GM12874 (cell line): Measurements from ENCODE around the gene GPR42.

Experiments used
- TF ChIP-seq, protein P1 (sequence below): IDR thresholded peaks from 2 replicates; pipeline ENCODE4 v1.5.1; 2011; ENCODE audit warnings: low read depth, mild to moderate bottlenecking, control low read depth, low read length, moderate library complexity; ENCODE audit not compliant: insufficient read depth

Gene GPR42

GRCh38 chr19:35408284-35409171, 37.7 kb downstream of the GPR42 start:
- TF ChIP-seq, protein P1, sequence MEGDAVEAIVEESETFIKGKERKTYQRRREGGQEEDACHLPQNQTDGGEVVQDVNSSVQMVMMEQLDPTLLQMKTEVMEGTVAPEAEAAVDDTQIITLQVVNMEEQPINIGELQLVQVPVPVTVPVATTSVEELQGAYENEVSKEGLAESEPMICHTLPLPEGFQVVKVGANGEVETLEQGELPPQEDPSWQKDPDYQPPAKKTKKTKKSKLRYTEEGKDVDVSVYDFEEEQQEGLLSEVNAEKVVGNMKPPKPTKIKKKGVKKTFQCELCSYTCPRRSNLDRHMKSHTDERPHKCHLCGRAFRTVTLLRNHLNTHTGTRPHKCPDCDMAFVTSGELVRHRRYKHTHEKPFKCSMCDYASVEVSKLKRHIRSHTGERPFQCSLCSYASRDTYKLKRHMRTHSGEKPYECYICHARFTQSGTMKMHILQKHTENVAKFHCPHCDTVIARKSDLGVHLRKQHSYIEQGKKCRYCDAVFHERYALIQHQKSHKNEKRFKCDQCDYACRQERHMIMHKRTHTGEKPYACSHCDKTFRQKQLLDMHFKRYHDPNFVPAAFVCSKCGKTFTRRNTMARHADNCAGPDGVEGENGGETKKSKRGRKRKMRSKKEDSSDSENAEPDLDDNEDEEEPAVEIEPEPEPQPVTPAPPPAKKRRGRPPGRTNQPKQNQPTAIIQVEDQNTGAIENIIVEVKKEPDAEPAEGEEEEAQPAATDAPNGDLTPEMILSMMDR: no peak

GRCh38 chr19:35409191-35409590, 38.3 kb downstream of the GPR42 start:
- TF ChIP-seq, protein P1: no peak

DNA sequence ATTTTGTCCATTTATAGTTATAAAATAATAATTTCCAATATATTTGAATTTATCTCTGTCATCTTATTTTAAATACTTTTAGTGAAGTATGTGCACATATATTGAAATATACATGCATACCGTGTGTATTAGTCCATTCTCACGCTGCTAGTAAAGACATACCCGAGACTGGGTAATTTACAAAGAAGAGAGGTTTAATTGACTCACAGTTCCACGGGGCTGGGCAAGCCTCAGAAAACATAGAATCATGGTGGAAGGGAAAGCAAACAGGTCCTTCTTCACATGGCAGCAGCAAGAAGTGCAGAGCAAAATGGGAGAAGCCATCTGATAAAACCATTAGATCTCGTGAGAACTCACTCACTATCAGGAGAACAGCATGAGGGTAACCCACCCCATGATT, 39.6 kb downstream of the GPR42 start:
- TF ChIP-seq, protein P1: no peak

DNA sequence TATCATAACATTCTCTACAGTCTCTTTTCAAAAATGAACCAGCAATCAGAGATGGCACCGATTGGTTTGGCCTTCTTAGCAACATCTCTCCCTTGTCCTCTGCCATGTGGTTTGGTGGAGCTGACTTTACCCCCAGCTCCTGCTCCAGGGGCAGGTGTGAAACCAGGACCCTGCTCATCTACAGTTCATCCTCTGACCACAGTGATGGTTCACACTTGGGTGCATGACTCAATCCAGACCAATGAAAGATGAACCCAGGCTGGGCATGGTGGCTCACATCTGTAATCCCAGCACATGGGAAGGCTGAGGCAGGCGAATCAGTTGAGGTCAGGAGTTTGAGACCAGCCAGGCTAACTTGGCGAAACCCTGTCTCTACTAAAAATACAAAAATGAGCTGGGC, 43.6 kb downstream of the GPR42 start:
- TF ChIP-seq, protein P1: no peak

DNA sequence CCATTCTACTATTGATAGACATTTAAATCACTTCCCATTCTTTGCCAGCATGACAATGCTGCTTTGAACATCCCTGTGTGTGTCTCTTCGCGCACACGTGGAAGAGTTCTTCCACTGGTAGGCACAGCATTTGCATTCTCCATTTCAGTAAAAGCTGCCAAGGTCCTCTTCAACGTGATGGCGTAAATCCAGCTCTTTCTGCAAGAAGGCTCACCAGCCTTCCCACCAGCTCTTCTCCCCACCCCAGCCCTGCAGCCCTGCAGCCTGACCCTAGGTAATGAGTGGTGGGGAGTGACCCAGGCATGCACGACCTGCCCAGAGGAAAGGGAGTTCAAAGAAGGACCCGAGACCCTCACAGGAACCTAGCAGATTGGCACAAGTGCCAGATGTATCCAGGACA, 45.5 kb downstream of the GPR42 start:
- TF ChIP-seq, protein P1: no peak

- TF ChIP-seq, protein P1: no peak
Observed at GRCh38 chr19:35417278-35417677, 46.4 kb downstream of the GPR42 start.

DNA sequence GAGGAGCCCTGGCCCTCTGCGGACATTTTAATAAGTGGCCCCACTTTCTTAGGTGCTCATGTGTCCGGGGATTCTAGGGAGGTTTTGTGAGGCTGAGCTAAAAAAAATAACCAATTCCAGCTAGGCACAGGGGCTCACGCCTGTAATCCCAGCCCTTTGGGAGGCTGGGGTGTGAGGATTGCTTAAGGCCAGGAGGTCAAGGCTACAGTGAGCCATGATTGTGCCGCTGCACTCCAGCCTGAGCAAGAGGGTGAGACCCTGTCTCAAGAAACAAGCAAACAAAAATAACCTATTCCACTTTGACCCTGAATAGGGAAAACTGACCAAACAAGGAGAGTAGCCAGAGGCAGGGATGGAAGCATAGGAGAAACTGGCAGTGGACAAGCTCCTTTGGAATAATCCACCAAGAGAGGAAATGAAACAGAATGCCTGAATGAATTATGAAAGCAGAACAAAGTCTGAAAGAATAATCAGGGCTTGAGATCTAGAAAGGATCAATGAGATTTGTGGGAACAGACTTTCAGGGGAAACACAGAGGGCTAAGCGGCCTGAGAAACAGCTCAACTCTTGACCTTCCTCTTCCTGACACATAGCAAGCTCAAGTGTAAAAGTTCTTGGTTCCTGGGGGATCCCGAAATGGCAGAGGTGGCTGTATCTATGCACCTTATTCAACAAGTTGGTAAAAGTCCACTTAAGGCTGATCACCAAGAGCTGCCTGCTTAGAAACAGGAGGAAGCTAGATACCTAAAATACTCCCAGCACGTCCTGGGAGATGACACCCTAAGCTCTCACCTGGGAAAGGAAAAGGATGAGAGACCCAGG, 47.1 kb downstream of the GPR42 start:
- TF ChIP-seq, protein P1: no peak
